Activated CD4-positive, alpha-beta memory T cell treated with anti-CD3 and anti-CD28 coated beads, Interleukin-2, amount 10 ng/mL, durations not matched to agents 7 days and 5 days (primary cell): ENCODE results near the gene CTNNA3. TPM values are rescaled to one million over a fixed set of nuclear protein-coding genes. Genes with fewer than 3 reads are reported as not detected.

Source experiments
- CTCF ChIA-PET: fragments of 350-600 bp; sonication (Branson Sonifier 250); formaldehyde crosslinking; loops from one replicate; lab custom pipeline; 2021; ENCODE audit warnings: antibody characterized with exemption, inconsistent platforms; lab: Charles Lee
- POLR2A ChIA-PET: fragments of 350-600 bp; sonication (Branson Sonifier 250); formaldehyde crosslinking; loops from one replicate; lab custom pipeline; 2021; ENCODE audit warnings: antibody characterized with exemption; lab: Charles Lee
- DNase-seq: peaks from one replicate; pipeline ENCODE4 v3.0.0-alpha.2; 2020
- H3K27ac Mint-ChIP-seq: one replicate; pipeline ENCODE4 v1.8.0; 2021; ENCODE audit warnings: mild to moderate bottlenecking, mixed read lengths
- H3K27me3 Mint-ChIP-seq: one replicate; pipeline ENCODE4 v1.8.0; 2021; ENCODE audit warnings: mixed read lengths
- H3K36me3 Mint-ChIP-seq: one replicate; pipeline ENCODE4 v1.8.0; 2021; ENCODE audit warnings: low read depth, mixed read lengths
- H3K4me1 Mint-ChIP-seq: one replicate; pipeline ENCODE4 v1.8.0; 2021; ENCODE audit warnings: mixed read lengths
- H3K4me3 Mint-ChIP-seq: one replicate; pipeline ENCODE4 v1.8.0; 2021; ENCODE audit warnings: mild to moderate bottlenecking, mixed read lengths
- H3K9me3 Mint-ChIP-seq: one replicate; pipeline ENCODE4 v1.8.0; 2021; ENCODE audit warnings: mixed read lengths
- total RNA-seq, 2 experiments: library from RNA; stranded (reverse); gene quantifications; one replicate each; pipeline ENCODE4 v1.2.3, GENCODE V29; 2021

Gene CTNNA3
- total RNA-seq, 2 experiments from 2014 or later: 0.78 TPM; not detected in 1

DNA sequence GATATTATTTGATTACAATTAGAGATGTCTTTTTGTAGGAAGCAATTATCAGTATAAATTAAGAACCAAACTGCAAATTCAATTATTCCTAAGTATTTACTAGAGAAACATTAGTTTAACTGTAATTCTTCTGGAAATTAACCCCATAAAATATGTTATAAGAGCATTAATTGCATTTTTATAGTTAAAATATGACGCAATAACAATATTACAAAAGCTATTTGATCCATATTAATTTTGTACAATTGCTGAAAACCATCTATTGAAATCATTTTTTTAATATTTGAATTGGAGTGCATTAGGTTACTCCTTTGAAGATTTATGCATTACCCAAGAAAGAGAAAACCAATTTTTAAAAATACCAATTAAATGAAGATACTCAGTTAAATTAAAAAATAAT is 1024.9 kb downstream of the CTNNA3 start:
- H3K27me3 Mint-ChIP-seq: no peaks in the 10 kb centered on the region
- POLR2A ChIA-PET: no interaction called here
- no peak overlapping the region for H3K27ac Mint-ChIP-seq
- no peak overlapping the region for H3K4me3 Mint-ChIP-seq
- H3K36me3 Mint-ChIP-seq: no peaks in the 10 kb centered on the region
- no peak for DNase-seq
- no peaks in the 10 kb centered on the region for H3K4me1 Mint-ChIP-seq
- CTCF ChIA-PET: no interaction called here
- no peaks in the 10 kb centered on the region for H3K9me3 Mint-ChIP-seq

DNA sequence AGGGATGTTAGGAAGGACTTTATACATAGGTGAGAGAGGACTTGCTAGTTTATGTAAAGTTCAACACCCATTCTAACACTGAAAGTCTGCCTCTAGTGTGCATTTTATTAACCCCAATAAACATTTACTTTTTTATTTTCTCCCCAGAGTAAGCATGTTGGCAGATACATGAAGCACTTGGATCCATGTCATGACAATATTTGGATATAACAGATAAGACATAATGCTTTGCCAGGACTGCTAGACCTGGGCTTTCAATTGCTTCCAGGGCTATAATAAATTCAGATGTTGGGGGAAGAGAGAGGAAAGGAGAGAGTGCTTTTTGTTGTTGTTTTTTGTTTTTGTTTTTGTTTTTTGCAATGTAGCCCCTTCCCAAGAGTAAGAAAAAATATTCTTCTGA is 1039.5 kb downstream of the CTNNA3 start:
- CTCF ChIA-PET: no interaction called here
- no peak overlapping the region for H3K27ac Mint-ChIP-seq
- no peaks in the 10 kb centered on the region for H3K4me1 Mint-ChIP-seq
- H3K9me3 Mint-ChIP-seq: peaks cover 7% of the 10 kb centered on the region
- no peak overlapping the region for H3K4me3 Mint-ChIP-seq
- no peaks in the 10 kb centered on the region for H3K27me3 Mint-ChIP-seq
- POLR2A ChIA-PET: no interaction called here
- DNase-seq: no peak
- no peaks in the 10 kb centered on the region for H3K36me3 Mint-ChIP-seq

DNA sequence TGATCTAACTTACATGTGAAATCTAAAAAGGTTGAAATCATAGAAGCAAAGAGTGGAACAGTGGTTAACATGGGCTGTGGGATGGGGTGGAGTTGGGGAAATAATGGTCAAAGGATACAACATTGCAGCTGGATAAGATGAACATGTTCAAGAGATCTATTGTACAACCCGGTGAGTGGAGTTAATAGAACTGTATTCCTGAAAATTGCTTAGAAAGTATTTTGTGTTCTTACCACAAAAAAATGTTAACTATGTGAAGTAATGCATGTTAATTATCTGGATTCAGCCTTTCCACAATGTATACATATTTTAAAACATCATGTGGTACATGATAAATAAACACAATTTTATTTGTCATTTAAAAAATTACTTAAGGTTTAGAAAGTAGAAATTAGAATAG is 1041.1 kb downstream of the CTNNA3 start:
- H3K36me3 Mint-ChIP-seq: no peaks in the 10 kb centered on the region
- peaks cover 7% of the 10 kb centered on the region for H3K9me3 Mint-ChIP-seq
- no peaks in the 10 kb centered on the region for H3K4me1 Mint-ChIP-seq
- no peaks in the 10 kb centered on the region for H3K27me3 Mint-ChIP-seq
- ChIA-PET POLR2A (no interaction called here), CTCF (no interaction called here)
- no peak overlapping the region for H3K27ac Mint-ChIP-seq
- no peak for DNase-seq
- no peak overlapping the region for H3K4me3 Mint-ChIP-seq

DNA sequence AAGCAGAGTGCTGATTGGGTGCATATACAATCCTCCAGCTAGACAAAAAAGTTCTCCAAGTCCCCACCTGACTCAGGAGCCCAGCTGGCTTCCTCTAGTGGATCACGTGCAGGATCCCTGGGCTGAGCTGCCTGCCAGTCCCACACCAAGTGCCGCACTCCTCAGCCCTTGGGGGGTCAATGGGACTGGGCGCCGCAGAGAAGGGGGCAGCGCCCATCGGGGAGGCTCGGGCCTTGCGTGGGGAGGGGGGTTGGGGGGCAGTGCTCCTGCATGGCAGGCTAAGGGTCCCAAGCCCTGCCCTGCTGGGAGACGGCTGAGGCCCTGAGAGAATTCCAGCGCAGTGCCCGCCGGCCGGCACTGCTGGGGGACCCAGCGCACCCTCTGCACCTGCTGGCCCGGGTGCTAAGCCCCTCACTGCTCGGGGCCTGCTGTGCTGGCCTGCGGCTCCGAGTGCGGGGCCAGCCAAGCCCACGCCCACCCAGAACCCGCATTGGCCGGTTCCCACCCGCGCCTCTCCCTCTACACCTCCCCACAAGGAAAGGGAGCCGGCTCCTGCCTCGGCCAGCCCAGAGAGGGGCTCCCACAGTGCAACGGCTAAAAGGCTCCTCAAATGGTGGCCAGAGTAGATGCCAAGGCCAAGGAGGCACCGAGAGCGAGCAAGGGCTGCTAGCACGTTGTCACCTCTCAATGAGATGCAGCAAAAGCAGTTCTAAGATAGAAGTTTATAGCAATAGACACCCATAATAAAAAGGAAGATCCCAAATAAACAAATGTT is 1044.5 kb downstream of the CTNNA3 start:
- no peaks in the 10 kb centered on the region for H3K4me1 Mint-ChIP-seq
- no peak overlapping the region for H3K27ac Mint-ChIP-seq
- peaks cover 13% of the 10 kb centered on the region for H3K9me3 Mint-ChIP-seq
- no peak for DNase-seq
- H3K36me3 Mint-ChIP-seq: no peaks in the 10 kb centered on the region
- H3K27me3 Mint-ChIP-seq: no peaks in the 10 kb centered on the region
- POLR2A ChIA-PET: no interaction called here
- CTCF ChIA-PET: no interaction called here
- no peak overlapping the region for H3K4me3 Mint-ChIP-seq

DNA sequence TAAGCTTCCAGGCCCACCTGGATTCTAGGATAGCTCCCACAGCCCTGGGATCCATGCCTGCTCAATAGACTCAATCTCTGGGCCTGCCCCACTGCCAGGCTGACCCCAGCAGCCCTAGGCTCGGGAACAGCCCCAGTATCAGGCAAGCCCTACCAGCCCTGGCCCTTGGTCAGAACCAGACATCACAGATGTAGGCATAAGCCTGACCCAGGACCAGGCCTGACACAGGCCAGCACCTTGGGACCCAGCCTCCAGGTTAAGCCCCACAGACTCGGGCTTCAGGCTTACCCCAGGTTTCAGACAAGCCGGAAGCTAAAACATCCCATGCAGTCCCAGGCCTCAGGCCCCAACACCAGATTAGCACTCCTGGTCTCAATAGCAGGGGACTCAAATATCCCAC is 1046.4 kb downstream of the CTNNA3 start:
- Mint-ChIP-seq H3K9me3 (peaks cover 15% of the 10 kb centered on the region), H3K4me1 (no peaks in the 10 kb centered on the region), H3K27ac (no peak overlapping the region), H3K4me3 (no peak overlapping the region), H3K27me3 (no peaks in the 10 kb centered on the region), H3K36me3 (no peaks in the 10 kb centered on the region)
- ChIA-PET CTCF (no interaction called here), POLR2A (no interaction called here)
- DNase-seq: no peak

DNA sequence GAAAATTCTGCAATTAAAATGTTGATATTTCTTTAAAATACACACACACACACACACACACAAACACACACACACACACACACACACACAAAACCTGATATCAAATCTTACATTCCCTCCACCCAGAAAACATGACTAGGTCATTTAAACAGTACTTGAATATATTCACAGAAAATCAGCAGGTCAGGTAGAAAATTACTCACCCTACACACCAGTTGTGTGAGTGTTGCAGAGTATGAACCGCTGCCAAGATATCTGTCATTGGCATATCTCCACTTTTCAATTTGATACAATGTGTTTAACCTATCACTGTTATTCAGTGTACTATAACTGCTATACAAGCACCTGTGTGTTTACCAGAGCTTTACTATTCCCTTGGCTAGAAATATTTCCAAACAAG is 1053.8 kb downstream of the CTNNA3 start:
- no peaks in the 10 kb centered on the region for H3K4me1 Mint-ChIP-seq
- H3K9me3 Mint-ChIP-seq: peaks cover 1% of the 10 kb centered on the region
- H3K4me3 Mint-ChIP-seq: no peak overlapping the region
- DNase-seq: no peak
- CTCF ChIA-PET: no interaction called here
- H3K36me3 Mint-ChIP-seq: no peaks in the 10 kb centered on the region
- POLR2A ChIA-PET: no interaction called here
- H3K27ac Mint-ChIP-seq: no peak overlapping the region
- H3K27me3 Mint-ChIP-seq: no peaks in the 10 kb centered on the region

DNA sequence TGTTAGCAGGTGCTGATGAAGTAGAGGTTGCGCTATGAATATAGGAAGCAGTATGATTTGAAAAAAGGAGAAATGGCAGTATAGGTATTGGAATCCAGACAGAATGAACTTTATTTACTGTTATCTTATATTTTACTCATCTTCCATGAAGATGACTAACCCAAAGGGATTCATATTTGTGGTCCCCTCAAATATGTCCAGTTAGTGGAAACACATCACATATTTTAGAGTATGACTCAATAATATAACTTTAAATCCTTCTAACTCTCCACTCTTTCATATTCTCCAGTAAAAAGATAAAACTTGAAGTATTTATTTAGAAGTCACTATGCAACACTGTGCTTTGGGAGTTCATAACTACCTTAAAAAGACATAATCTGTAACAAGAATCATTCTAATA is 1056.6 kb downstream of the CTNNA3 start:
- Mint-ChIP-seq H3K27me3 (no peaks in the 10 kb centered on the region), H3K36me3 (no peaks in the 10 kb centered on the region), H3K9me3 (no peaks in the 10 kb centered on the region), H3K27ac (no peak overlapping the region), H3K4me1 (no peaks in the 10 kb centered on the region), H3K4me3 (no peak overlapping the region)
- ChIA-PET CTCF (no interaction called here), POLR2A (no interaction called here)
- DNase-seq: no peak

DNA sequence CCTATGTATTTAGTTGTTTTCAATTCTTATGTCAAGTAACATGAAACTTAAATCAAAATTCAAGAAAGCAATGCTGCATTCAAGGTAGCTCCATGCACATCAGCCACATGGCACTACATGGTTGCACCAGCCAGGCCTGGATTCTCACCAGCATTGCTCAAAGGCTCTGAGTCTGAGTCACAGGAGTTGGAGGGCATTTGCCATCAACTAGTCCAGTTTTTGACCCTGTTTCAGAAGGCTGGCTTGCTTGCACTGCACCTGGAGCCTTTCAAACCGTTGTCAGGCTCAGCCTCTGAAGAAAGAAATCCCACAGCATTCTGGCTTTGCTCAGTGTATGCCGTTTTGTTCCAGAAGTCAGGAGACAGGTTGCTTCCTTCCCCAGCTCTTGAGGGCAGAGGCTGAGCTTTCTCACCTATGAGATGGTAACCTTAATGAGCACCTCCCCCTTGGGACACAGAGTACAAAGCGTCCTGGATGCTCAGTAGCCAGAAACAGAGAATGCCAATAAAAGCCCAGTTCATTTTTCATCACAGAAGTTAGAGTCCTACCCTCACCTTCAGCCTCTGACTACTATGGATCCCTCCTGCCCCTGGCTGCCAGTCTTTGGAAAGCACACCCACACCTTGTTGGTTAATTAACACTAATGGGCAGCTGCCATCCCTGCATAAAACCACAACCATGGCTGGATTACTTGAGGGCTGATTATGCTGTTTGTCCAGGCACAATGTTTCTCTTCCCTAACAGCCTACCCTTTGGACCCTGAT is 1058.5 kb downstream of the CTNNA3 start:
- H3K9me3 Mint-ChIP-seq: no peaks in the 10 kb centered on the region
- H3K4me3 Mint-ChIP-seq: no peak overlapping the region
- CTCF ChIA-PET: no interaction called here
- H3K36me3 Mint-ChIP-seq: no peaks in the 10 kb centered on the region
- no peaks in the 10 kb centered on the region for H3K4me1 Mint-ChIP-seq
- POLR2A ChIA-PET: no interaction called here
- no peak overlapping the region for H3K27ac Mint-ChIP-seq
- no peaks in the 10 kb centered on the region for H3K27me3 Mint-ChIP-seq
- DNase-seq: no peak

DNA sequence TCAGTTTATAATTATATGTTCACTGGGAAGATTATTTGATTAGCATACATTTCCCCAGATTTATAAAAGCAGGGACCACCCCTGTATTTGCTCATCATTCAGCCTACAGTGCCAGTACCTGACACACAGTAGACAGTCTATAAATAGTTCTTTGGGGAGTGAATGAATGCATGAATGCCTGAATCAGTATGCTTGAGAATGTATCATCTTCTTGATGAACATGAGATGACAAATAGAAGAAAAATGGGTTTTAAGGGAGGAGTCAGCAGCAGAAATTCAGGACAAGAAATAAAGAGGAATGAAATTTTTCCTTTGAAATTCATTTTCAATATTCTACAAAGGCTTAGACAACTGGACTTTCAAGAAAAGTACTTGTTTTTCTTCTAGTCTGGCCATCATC is 1066.0 kb downstream of the CTNNA3 start:
- DNase-seq: no peak
- ChIA-PET POLR2A (no interaction called here), CTCF (no interaction called here)
- no peak overlapping the region for H3K27ac Mint-ChIP-seq
- no peaks in the 10 kb centered on the region for H3K9me3 Mint-ChIP-seq
- no peak overlapping the region for H3K4me3 Mint-ChIP-seq
- H3K27me3 Mint-ChIP-seq: no peaks in the 10 kb centered on the region
- no peaks in the 10 kb centered on the region for H3K36me3 Mint-ChIP-seq
- no peaks in the 10 kb centered on the region for H3K4me1 Mint-ChIP-seq

DNA sequence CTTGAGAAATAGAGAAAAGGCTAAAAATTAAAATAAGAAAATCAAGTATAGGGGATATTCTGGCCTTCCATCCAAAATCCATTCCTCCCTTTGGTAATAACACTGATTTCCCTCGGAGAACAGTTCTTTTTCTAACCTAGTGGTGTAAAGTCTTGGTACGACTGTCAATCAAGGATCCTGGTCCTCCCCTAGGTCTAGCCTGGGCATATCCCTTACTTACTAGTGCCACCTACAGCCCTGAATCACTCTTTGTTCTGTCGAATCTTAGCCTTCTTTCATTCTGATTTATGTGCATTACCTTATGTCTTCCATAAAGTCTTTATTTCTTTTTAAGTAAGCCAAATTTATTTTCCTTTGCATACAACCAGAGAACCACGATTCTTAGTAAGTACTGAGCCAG is 1068.8 kb downstream of the CTNNA3 start:
- POLR2A ChIA-PET: no interaction called here
- Mint-ChIP-seq H3K9me3 (no peaks in the 10 kb centered on the region), H3K36me3 (no peaks in the 10 kb centered on the region), H3K27me3 (no peaks in the 10 kb centered on the region), H3K27ac (no peak overlapping the region), H3K4me3 (no peak overlapping the region), H3K4me1 (no peaks in the 10 kb centered on the region)
- DNase-seq: no peak
- CTCF ChIA-PET: no interaction called here

DNA sequence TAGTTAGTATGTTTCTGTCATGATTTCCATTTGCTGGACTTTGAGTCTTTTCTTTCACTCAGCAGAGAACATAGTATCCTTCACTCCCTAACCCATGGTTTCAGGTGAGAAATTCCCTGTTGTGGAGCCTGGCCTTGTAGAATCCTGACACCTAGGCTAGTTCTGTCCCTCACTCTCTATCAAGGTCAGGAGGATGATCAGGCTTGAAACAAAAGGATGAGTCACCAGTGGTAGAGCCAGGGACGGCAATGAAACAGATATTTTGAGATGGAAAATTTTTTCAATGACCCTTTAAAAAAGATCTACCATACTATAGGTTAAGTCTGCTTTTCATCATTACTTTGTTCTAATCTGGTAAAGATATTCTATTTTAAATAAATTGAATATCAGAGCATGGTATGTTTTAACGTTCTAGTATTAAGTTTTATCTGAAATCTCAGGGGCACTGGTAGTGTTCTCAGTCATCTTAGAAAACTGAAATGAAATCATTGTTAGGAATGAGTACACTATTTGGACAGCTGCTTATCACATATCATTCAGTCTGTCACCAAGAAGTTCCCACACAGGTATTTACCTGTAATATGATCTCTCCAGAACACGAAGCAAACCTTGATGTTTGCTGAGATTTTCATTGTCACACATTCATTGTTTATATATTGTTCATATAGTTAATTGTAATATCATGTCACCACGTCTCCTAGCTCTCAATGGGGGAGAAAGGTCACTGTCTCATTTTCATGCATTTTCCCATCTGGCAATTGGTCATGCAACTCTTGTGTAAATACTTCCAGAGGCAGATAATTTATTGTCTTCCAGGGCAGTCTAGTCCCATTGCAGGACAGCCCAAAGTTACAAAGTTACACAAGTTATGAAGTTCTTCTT is 1070.0 kb downstream of the CTNNA3 start:
- Mint-ChIP-seq H3K27ac (no peak overlapping the region), H3K4me1 (no peaks in the 10 kb centered on the region), H3K27me3 (no peaks in the 10 kb centered on the region), H3K36me3 (no peaks in the 10 kb centered on the region), H3K4me3 (no peak overlapping the region), H3K9me3 (no peaks in the 10 kb centered on the region)
- DNase-seq: no peak
- ChIA-PET CTCF (no interaction called here), POLR2A (no interaction called here)

DNA sequence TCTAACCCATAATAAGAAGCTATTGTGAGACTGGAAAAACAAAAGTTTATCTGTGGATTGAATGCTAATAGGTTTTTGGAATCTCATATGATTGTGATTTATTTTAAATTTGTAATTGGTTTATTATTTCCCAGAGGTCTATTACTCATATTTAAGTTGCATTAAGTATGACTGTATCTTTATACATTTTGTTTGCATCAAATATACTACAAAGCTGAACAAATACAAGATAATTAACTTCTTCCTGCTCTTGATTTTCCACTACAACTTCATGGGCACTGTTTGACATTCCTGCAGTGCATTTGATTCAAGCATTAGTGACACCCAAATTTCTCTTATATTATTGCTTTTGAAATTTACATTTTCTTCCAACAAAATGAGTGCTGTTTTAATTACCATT is 1073.9 kb downstream of the CTNNA3 start:
- Mint-ChIP-seq H3K4me1 (no peaks in the 10 kb centered on the region), H3K27me3 (no peaks in the 10 kb centered on the region), H3K4me3 (no peak overlapping the region), H3K36me3 (no peaks in the 10 kb centered on the region), H3K27ac (no peak overlapping the region), H3K9me3 (no peaks in the 10 kb centered on the region)
- ChIA-PET POLR2A (no interaction called here), CTCF (interaction anchor here (0.6 kb wide), 1 partner anchor 90 kb away, joined by 3 read pairs; no protein-coding TSS in a partner anchor)
- no peak for DNase-seq

DNA sequence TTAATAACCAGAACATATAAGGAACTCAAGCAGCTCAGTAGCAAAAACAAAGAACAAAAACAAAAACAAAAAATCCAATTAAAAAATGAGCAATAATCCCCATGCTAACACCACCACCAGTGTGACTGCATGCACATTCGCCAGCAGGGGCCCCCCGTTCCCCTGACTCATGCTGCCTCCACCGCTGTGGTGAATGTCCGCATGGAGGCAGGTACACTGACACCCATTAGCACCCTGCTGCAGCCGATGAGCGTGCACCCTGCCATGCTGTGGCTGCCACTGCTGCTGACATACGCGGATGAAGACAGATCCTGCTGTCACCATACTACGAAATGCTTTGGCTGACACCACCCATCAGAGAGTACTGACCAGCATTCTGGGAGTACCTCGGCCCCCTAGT is 1091.8 kb downstream of the CTNNA3 start:
- no peak overlapping the region for H3K4me3 Mint-ChIP-seq
- CTCF ChIA-PET: no interaction called here
- POLR2A ChIA-PET: no interaction called here
- H3K36me3 Mint-ChIP-seq: no peaks in the 10 kb centered on the region
- DNase-seq: no peak
- H3K4me1 Mint-ChIP-seq: no peaks in the 10 kb centered on the region
- no peaks in the 10 kb centered on the region for H3K27me3 Mint-ChIP-seq
- H3K27ac Mint-ChIP-seq: no peak overlapping the region
- H3K9me3 Mint-ChIP-seq: peaks cover 16% of the 10 kb centered on the region
